ENCODE results near the gene MS4A10.

The MS4A10 gene

GRCh38 chr11:60767388-60767811 lies 17.7 kb upstream of the MS4A10 start:
- Histone ChIP-seq H3K4me3 (ENCODE audit: low read length) (no peak overlapping the region), H3K36me3 (ENCODE audit: insufficient read depth, low read length) (no peaks in the 10 kb centered on the region), H3K4me1 (ENCODE audit: control insufficient read depth, insufficient read depth, low read length) (no peaks in the 10 kb centered on the region), H3K9ac (ENCODE audit: low read depth, low read length) (no peak overlapping the region), H3K9me3 (replicated peaks; ENCODE audit: low read length) (no peaks in the 10 kb centered on the region), H3K27me3 (ENCODE audit: control insufficient read depth, insufficient read depth, low read length) (peaks cover 29% of the 10 kb centered on the region), H3K4me2 (ENCODE audit: low read length) (no peak overlapping the region)

DNA sequence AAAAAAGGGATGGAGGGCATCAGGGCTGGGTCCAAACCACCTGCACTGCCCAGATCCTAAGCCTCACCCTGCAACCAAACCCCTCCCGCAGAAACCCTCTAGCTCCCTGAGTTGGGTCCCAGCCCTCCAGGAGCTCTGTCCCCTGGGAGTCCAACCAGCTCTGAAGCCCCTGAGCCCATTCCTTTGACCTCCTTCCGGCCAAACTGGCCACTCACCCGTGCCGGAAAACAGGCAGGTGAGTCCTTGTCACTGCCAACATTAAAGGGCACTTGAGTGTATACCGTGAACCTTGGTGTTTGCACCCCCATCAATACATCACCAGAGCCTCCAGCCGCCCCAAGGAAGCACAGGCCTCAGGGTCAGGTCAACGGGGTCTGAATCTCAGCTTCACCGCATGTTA lies 16.9 kb upstream of the MS4A10 start:
- H3K36me3 ChIP-seq (ENCODE audit: insufficient read depth, low read length): no peaks in the 10 kb centered on the region
- H3K27me3 ChIP-seq (ENCODE audit: control insufficient read depth, insufficient read depth, low read length): peaks cover 29% of the 10 kb centered on the region
- no peaks in the 10 kb centered on the region for H3K4me1 ChIP-seq (ENCODE audit: control insufficient read depth, insufficient read depth, low read length)
- H3K9me3 ChIP-seq (replicated peaks; ENCODE audit: low read length): no peaks in the 10 kb centered on the region
- H3K4me3 ChIP-seq (ENCODE audit: low read length): no peak overlapping the region
- H3K9ac ChIP-seq (ENCODE audit: low read depth, low read length): no peak overlapping the region
- H3K4me2 ChIP-seq (ENCODE audit: low read length): no peak overlapping the region

DNA sequence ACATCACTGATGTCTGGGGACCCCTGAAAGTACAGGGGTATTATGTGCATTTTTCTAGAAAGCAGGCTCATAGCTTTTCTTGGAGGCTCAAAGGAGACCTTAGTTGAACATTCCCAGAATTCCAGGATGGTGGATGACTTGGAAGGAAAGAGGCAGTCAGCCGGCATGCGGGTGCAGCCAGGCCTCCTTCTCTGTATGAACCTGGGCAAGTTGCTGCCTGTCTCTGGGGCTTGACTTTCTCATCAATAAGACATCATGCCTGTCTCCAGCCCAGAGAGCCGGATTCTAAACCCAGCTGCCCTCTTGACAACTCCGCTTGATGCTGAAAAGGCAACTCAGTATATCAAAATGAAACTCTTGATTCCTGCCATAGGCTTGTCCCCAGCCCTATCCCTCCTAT lies 15.9 kb upstream of the MS4A10 start:
- Histone ChIP-seq H3K9ac (ENCODE audit: low read depth, low read length) (no peak overlapping the region), H3K4me3 (ENCODE audit: low read length) (no peak overlapping the region)

DNA sequence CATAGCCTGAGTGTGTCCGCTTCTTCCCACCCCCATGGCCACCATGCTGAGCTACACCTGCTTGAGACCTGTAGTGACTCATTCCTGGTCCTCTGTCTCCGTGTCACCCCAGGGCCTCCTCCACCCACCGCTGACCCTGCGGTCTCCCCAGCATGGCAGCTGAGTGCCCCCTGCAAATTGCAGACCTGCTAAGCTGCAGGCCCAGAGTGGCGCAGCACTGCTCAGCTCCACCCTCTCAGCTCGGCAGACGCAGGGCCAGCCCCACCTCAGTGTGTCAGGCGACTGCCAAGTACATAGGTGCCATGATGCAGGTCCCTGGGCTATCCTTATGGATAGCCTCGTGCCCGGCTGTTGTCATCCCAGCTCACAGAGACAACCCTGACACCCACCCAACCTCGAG lies 15.3 kb upstream of the MS4A10 start:
- H3K4me2 ChIP-seq (ENCODE audit: low read length): no peak overlapping the region
- peaks cover 29% of the 10 kb centered on the region for H3K27me3 ChIP-seq (ENCODE audit: control insufficient read depth, insufficient read depth, low read length)
- no peak overlapping the region for H3K9ac ChIP-seq (ENCODE audit: low read depth, low read length)

More for the DNA sequence above, 15.9 kb upstream of the MS4A10 start:
- Histone ChIP-seq H3K4me2 (ENCODE audit: low read length) (no peak overlapping the region), H3K27me3 (ENCODE audit: control insufficient read depth, insufficient read depth, low read length) (peaks cover 29% of the 10 kb centered on the region), H3K36me3 (ENCODE audit: insufficient read depth, low read length) (no peaks in the 10 kb centered on the region), H3K9me3 (replicated peaks; ENCODE audit: low read length) (no peaks in the 10 kb centered on the region), H3K4me1 (ENCODE audit: control insufficient read depth, insufficient read depth, low read length) (no peaks in the 10 kb centered on the region)

DNA sequence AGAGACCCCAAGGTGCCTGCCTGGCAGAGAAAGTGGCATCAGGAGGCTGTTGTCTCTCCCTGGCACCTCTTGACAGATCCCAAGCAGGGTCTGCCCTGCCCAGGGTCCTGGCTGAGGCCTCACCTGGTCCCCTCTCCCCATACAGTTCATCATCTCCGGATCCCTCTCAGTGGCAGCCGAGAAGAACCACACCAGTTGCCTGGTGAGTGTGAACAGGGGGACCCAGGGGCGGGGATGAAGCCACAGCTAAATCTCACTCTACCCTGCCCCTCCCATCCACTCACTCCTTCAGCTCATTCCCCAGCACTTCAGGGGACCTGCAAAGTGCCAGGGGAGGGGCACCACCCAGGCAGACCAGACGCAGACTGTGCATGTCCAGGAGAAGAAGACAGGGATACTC lies 14.0 kb upstream of the MS4A10 start:
- H3K36me3 ChIP-seq (ENCODE audit: insufficient read depth, low read length): no peaks in the 10 kb centered on the region
- H3K9ac ChIP-seq (ENCODE audit: low read depth, low read length): no peak overlapping the region
- no peaks in the 10 kb centered on the region for H3K9me3 ChIP-seq (replicated peaks; ENCODE audit: low read length)
- no peaks in the 10 kb centered on the region for H3K4me1 ChIP-seq (ENCODE audit: control insufficient read depth, insufficient read depth, low read length)
- no peak overlapping the region for H3K4me3 ChIP-seq (ENCODE audit: low read length)
- peaks cover 24% of the 10 kb centered on the region for H3K27me3 ChIP-seq (ENCODE audit: control insufficient read depth, insufficient read depth, low read length)
- H3K4me2 ChIP-seq (ENCODE audit: low read length): no peak overlapping the region

More for the DNA sequence above, 15.3 kb upstream of the MS4A10 start:
- H3K4me1 ChIP-seq (ENCODE audit: control insufficient read depth, insufficient read depth, low read length): no peaks in the 10 kb centered on the region
- no peak overlapping the region for H3K4me3 ChIP-seq (ENCODE audit: low read length)
- H3K9me3 ChIP-seq (replicated peaks; ENCODE audit: low read length): no peaks in the 10 kb centered on the region
- no peaks in the 10 kb centered on the region for H3K36me3 ChIP-seq (ENCODE audit: insufficient read depth, low read length)

DNA sequence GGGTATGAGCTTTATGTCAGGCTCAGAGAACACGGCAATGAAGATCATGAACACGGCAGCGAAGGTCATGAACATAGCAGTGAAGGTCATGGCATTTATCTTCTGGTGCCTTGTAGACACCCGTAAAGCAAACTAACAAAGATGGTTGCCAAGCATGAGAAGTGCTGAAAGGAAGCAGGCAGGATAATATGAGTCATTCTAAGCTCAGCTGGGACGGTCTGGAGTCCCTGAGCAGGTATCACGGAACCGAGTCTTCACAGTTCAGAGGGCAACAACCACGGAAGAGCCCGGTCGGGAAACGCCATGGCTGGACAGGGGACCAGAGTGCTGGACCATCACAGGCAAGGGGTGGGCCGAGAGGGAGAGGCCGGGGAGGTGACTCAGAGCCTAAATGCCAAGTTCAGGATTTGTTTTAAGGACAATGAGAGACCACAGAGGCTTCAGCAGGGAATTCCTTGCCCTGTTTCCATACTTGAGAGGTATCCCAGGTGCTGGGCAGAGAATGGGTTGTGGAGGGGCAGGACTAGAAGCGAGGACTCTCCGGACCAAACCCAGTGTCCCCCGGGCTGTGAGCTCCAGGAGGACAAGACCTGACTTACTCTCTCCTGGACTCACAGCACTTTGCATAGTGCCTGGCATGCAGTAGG lies 13.1 kb upstream of the MS4A10 start:
- H3K9me3 ChIP-seq (replicated peaks; ENCODE audit: low read length): no peaks in the 10 kb centered on the region
- peaks cover 3% of the 10 kb centered on the region for H3K4me1 ChIP-seq (ENCODE audit: control insufficient read depth, insufficient read depth, low read length)
- H3K27me3 ChIP-seq (ENCODE audit: control insufficient read depth, insufficient read depth, low read length): peaks cover 20% of the 10 kb centered on the region
- no peaks in the 10 kb centered on the region for H3K36me3 ChIP-seq (ENCODE audit: insufficient read depth, low read length)
- H3K4me2 ChIP-seq (ENCODE audit: low read length): no peak overlapping the region
- no peak overlapping the region for H3K9ac ChIP-seq (ENCODE audit: low read depth, low read length)
- no peak overlapping the region for H3K4me3 ChIP-seq (ENCODE audit: low read length)

DNA sequence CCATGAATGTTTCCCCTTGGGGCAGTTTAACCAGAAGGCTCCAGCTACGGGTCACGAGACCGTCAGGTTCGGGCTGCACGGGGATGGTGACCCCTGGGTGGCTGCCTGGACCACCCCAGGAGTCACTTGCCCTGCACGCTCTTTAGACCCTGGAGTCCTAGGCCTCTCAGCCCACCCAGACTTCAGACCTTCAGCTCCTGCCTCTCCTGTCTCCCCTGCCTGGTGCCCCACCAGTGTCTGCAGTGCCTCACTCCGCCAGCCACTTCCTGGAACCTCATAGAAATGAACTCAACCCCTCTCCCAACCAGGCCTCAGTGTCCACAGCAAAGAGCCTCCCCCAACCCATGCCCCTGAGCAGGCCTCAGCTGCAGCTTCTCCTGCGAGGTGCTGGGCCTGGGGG lies 12.5 kb upstream of the MS4A10 start:
- peaks cover 17% of the 10 kb centered on the region for H3K27me3 ChIP-seq (ENCODE audit: control insufficient read depth, insufficient read depth, low read length)
- H3K9ac ChIP-seq (ENCODE audit: low read depth, low read length): no peak overlapping the region
- no peaks in the 10 kb centered on the region for H3K9me3 ChIP-seq (replicated peaks; ENCODE audit: low read length)
- H3K36me3 ChIP-seq (ENCODE audit: insufficient read depth, low read length): no peaks in the 10 kb centered on the region
- H3K4me1 ChIP-seq (ENCODE audit: control insufficient read depth, insufficient read depth, low read length): peaks cover 8% of the 10 kb centered on the region
- H3K4me3 ChIP-seq (ENCODE audit: low read length): no peak overlapping the region
- H3K4me2 ChIP-seq (ENCODE audit: low read length): no peak overlapping the region

DNA sequence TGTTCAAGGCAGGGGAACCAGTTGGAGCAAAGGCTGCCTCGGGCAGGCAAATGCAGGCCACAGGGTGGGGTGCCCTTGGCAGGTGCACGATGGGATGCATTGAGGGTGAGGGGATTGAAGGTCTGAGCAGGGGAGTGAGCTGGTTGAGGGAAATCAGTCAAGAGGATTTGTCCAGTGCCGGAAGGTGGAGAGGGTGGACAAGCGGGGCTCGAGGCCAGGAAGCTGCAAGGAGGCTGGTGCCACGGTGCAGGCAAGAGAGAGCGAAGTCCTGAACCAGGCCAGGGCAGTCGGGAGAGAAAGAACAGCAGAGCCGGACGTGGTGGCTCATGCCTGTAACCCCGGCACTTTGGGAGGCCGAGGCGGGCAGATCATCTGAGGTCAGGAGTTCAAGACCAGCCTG lies 10.4 kb upstream of the MS4A10 start:
- peaks cover 8% of the 10 kb centered on the region for H3K4me1 ChIP-seq (ENCODE audit: control insufficient read depth, insufficient read depth, low read length)
- no peaks in the 10 kb centered on the region for H3K36me3 ChIP-seq (ENCODE audit: insufficient read depth, low read length)
- H3K4me2 ChIP-seq (ENCODE audit: low read length): no peak overlapping the region
- H3K4me3 ChIP-seq (ENCODE audit: low read length): no peak overlapping the region
- H3K9ac ChIP-seq (ENCODE audit: low read depth, low read length): no peak overlapping the region
- H3K9me3 ChIP-seq (replicated peaks; ENCODE audit: low read length): no peaks in the 10 kb centered on the region
- H3K27me3 ChIP-seq (ENCODE audit: control insufficient read depth, insufficient read depth, low read length): peaks cover 9% of the 10 kb centered on the region

GRCh38 chr11:60775420-60775961 lies 9.6 kb upstream of the MS4A10 start:
- H3K36me3 ChIP-seq (ENCODE audit: insufficient read depth, low read length): no peaks in the 10 kb centered on the region
- H3K4me3 ChIP-seq (ENCODE audit: low read length): no peak overlapping the region
- H3K9ac ChIP-seq (ENCODE audit: low read depth, low read length): no peak overlapping the region
- H3K27me3 ChIP-seq (ENCODE audit: control insufficient read depth, insufficient read depth, low read length): peaks cover 10% of the 10 kb centered on the region
- peaks cover 8% of the 10 kb centered on the region for H3K4me1 ChIP-seq (ENCODE audit: control insufficient read depth, insufficient read depth, low read length)
- peak overlapping the region; percentile 50 for H3K4me2 ChIP-seq (ENCODE audit: low read length)
- no peaks in the 10 kb centered on the region for H3K9me3 ChIP-seq (replicated peaks; ENCODE audit: low read length)

GRCh38 chr11:60776167-60776566 lies 9.0 kb upstream of the MS4A10 start:
- no peak overlapping the region for H3K4me3 ChIP-seq (ENCODE audit: low read length)
- H3K9me3 ChIP-seq (replicated peaks; ENCODE audit: low read length): no peaks in the 10 kb centered on the region
- no peaks in the 10 kb centered on the region for H3K36me3 ChIP-seq (ENCODE audit: insufficient read depth, low read length)
- peaks cover 16% of the 10 kb centered on the region for H3K27me3 ChIP-seq (ENCODE audit: control insufficient read depth, insufficient read depth, low read length)
- H3K4me1 ChIP-seq (ENCODE audit: control insufficient read depth, insufficient read depth, low read length): peaks cover 8% of the 10 kb centered on the region
- H3K4me2 ChIP-seq (ENCODE audit: low read length): no peak overlapping the region
- no peak overlapping the region for H3K9ac ChIP-seq (ENCODE audit: low read depth, low read length)

DNA sequence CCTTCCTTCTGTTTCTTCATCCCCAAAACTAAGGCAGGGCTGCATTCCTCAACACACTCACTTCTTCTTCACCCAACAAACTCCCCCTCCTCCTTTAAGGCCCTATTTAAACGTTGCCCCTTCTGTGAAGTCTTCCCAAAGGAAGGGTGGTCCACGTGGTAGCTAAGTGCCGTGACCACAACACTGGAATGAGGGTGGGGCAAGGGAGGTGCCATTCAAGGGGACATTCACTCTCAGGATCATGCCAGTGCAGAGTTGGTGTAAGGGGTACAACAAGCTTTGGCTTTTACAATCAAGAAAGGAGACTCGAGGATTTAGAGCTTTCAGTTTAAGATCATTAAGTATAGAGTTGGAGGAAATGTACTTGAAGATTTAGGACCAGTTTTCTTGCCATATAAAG lies 8.0 kb upstream of the MS4A10 start:
- Histone ChIP-seq H3K36me3 (ENCODE audit: insufficient read depth, low read length) (no peaks in the 10 kb centered on the region), H3K9ac (ENCODE audit: low read depth, low read length) (no peak overlapping the region), H3K4me2 (ENCODE audit: low read length) (no peak overlapping the region), H3K27me3 (ENCODE audit: control insufficient read depth, insufficient read depth, low read length) (peaks cover 8% of the 10 kb centered on the region), H3K9me3 (replicated peaks; ENCODE audit: low read length) (no peaks in the 10 kb centered on the region), H3K4me1 (ENCODE audit: control insufficient read depth, insufficient read depth, low read length) (peaks cover 8% of the 10 kb centered on the region), H3K4me3 (ENCODE audit: low read length) (no peak overlapping the region)

GRCh38 chr11:60777572-60777971 lies 7.6 kb upstream of the MS4A10 start:
- Histone ChIP-seq H3K4me2 (ENCODE audit: low read length) (no peak overlapping the region), H3K9ac (ENCODE audit: low read depth, low read length) (no peak overlapping the region), H3K9me3 (replicated peaks; ENCODE audit: low read length) (no peaks in the 10 kb centered on the region), H3K36me3 (ENCODE audit: insufficient read depth, low read length) (no peaks in the 10 kb centered on the region), H3K27me3 (ENCODE audit: control insufficient read depth, insufficient read depth, low read length) (peaks cover 7% of the 10 kb centered on the region), H3K4me3 (ENCODE audit: low read length) (no peak overlapping the region), H3K4me1 (ENCODE audit: control insufficient read depth, insufficient read depth, low read length) (peaks cover 8% of the 10 kb centered on the region)
